NCI-H82 treated with DMSO at 0.1 percent for 48 hours (cell line): ENCODE data around the gene TSPO.

ENCODE experiments used
- DNase-seq: peaks from one replicate; lab custom pipeline; 2025; ENCODE audit not compliant: unreplicated experiment; lab: John Stamatoyannopoulos, UW

TSPO gene

GRCh38 chr22:43199541-43199940 is 48.2 kb downstream of the TSPO start:
- DNase-seq: no peak

- no peak for DNase-seq
These were observed 48.7 kb downstream of the TSPO start for GRCh38 chr22:43200031-43200430.

GRCh38 chr22:43200555-43200954 is 49.2 kb downstream of the TSPO start:
- no peak for DNase-seq

GRCh38 chr22:43201486-43202219 is 50.3 kb downstream of the TSPO start:
- DNase-seq: no peak

GRCh38 chr22:43202326-43202725 is 51.0 kb downstream of the TSPO start:
- DNase-seq: no peak

GRCh38 chr22:43202756-43203410 is 51.5 kb downstream of the TSPO start:
- DNase-seq: no peak

GRCh38 chr22:43203471-43203981 is 52.2 kb downstream of the TSPO start:
- DNase-seq: no peak

- no peak for DNase-seq
These were observed 53.9 kb downstream of the TSPO start for GRCh38 chr22:43205261-43205691.

GRCh38 chr22:43205748-43206508 is 54.6 kb downstream of the TSPO start:
- DNase-seq: no peak

GRCh38 chr22:43206509-43207161 is 55.3 kb downstream of the TSPO start:
- no peak for DNase-seq

GRCh38 chr22:43207386-43207785 is 56.0 kb downstream of the TSPO start:
- no peak for DNase-seq

GRCh38 chr22:43207849-43208702 is 56.7 kb downstream of the TSPO start:
- no peak for DNase-seq

- no peak for DNase-seq
These were observed 57.6 kb downstream of the TSPO start for GRCh38 chr22:43208703-43209522.

- DNase-seq: no peak
These were observed 58.1 kb downstream of the TSPO start for GRCh38 chr22:43209523-43209890.

- DNase-seq: no peak
These were observed 58.6 kb downstream of the TSPO start for GRCh38 chr22:43209971-43210370.

- no peak for DNase-seq
These were observed 59.5 kb downstream of the TSPO start for GRCh38 chr22:43210631-43211515.

- DNase-seq: no peak
These were observed 60.6 kb downstream of the TSPO start for GRCh38 chr22:43211941-43212433.

- DNase-seq: no peak
These were observed 61.1 kb downstream of the TSPO start for GRCh38 chr22:43212434-43212952.
